SK-N-SH (cell line): ENCODE measurements around the gene USP17L30.
"Not testable (repeated sequence)": the region's sequence is repeated elsewhere in the genome, so short reads cannot be mapped to it uniquely, and the experiment has no call there.

ENCODE experiments used
- CHD2 ChIP-seq: fragments of 150-350 bp; IDR thresholded peaks from 2 replicates; pipeline ENCODE4 v1.6.1; 2018; ENCODE audit warnings: low read length; ENCODE audit not compliant: partially characterized antibody
- CTCF ChIP-seq: fragments of 200-600 bp; sonication (generic); IDR thresholded peaks from 2 replicates; pipeline ENCODE4 v1.6.1; 2017; ENCODE audit warnings: antibody characterized with exemption, mild to moderate bottlenecking, moderate library complexity
- FOXJ3 ChIP-seq: sonication (generic); formaldehyde crosslinking; IDR thresholded peaks from 2 replicates; pipeline ENCODE4 v1.5.1; 2020; ENCODE audit warnings: mild to moderate bottlenecking, missing genetic modification reagents
- MXI1 ChIP-seq: IDR thresholded peaks from 2 replicates; pipeline ENCODE4 v1.6.1; 2012; ENCODE audit warnings: mild to moderate bottlenecking, low read depth, low read length, improper control_type of control experiment
- NRF1 ChIP-seq: IDR thresholded peaks from 2 replicates; pipeline ENCODE4 v1.6.1; 2012; ENCODE audit warnings: low read depth, mild to moderate bottlenecking, low read length

- not testable (repeated sequence) for TF ChIP-seq CTCF, CHD2, NRF1, FOXJ3, MXI1
Measured at GRCh38 chr4:9353338-9353737, 9.6 kb upstream of the USP17L30 start, which contains the start of gene USP17L29.
